GM12878 (cell line): ENCODE results near the gene TSHZ2. TPM values are rescaled to one million over a fixed set of nuclear protein-coding genes. Genes with fewer than 3 reads are reported as not detected.

Experiments used
- ATAC-seq: fragments of 200-7000 bp; cut with Tn5 transposase; 3 replicates; pipeline ENCODE4 v1.9.1; 2020; ENCODE audit warnings: mild to moderate bottlenecking, moderate library complexity
- BruUV-seq: library from RNA; stranded (reverse); fragments of 400-500 nt; replicated peaks from 2 replicates; lab custom pipeline; 2021; lab: Mats Ljungman, UMichigan
- CTCF ChIA-PET: fragments of 300-600 bp; sonication (Branson Sonifier 250); formaldehyde crosslinking; extraction: SDS; loops from one replicate; lab custom pipeline; 2021; ENCODE audit warnings: inconsistent platforms; lab: Yijun Ruan, JAX
- POLR2A ChIA-PET: fragments of 350-600 bp; formaldehyde crosslinking; extraction: SDS; loops from one replicate; lab custom pipeline; 2021; ENCODE audit warnings: inconsistent platforms; lab: Charles Lee
- RAD21 ChIA-PET: fragments of 300-600 bp; sonication (Branson Sonifier 250); formaldehyde crosslinking; loops from one replicate; lab custom pipeline; 2023; ENCODE audit warnings: antibody characterized with exemption; ENCODE audit not compliant: unreplicated experiment; lab: Charles Lee
- SMC1A ChIA-PET: fragments of 300-600 bp; sonication (Branson Sonifier 250); formaldehyde crosslinking; loops from one replicate; lab custom pipeline; 2023; ENCODE audit not compliant: unreplicated experiment, uncharacterized antibody; lab: Charles Lee
- DNase-seq: peaks from one replicate; pipeline ENCODE4 v3.0.0-alpha.2; 2011; ENCODE audit warnings: low read depth, low spot score
- FAIRE-seq: peaks from 3 replicates; lab custom pipeline; 2011; peaks lifted over from hg19 to GRCh38; lab: Jason Lieb, UNC
- H2AFZ ChIP-seq: 2 replicates; pipeline ENCODE4 v1.6.0; 2011; ENCODE audit warnings: low read depth, low read length, control low read depth; ENCODE audit not compliant: control insufficient read depth
- H3K27ac ChIP-seq: 2 replicates; pipeline ENCODE4 v1.5.1; 2011; ENCODE audit warnings: control low read depth; ENCODE audit not compliant: control insufficient read depth, insufficient read depth
- H3K27me3 ChIP-seq, 2 experiments: replicated peaks in 1 of 2; 2 replicates each; pipeline versions ENCODE4 v1.6.0 to v1.6.1; 2011; ENCODE audit warnings: low read length in 1 of 2; ENCODE audit not compliant: control insufficient read depth in 2 of 2, insufficient read depth in 2 of 2
- H3K36me3 ChIP-seq, 2 experiments: 2 replicates each; pipeline ENCODE4 v1.5.1; 2011; ENCODE audit warnings: low read length in 1 of 2; ENCODE audit not compliant: control insufficient read depth in 2 of 2, insufficient read depth in 2 of 2
- H3K4me1 ChIP-seq: 2 replicates; pipeline ENCODE4 v1.6.1; 2011; ENCODE audit warnings: mild to moderate bottlenecking, low read length, moderate library complexity, mixed read lengths; ENCODE audit not compliant: control insufficient read depth, insufficient read depth
- H3K4me2 ChIP-seq: 2 replicates; pipeline ENCODE4 v1.6.0; 2011; ENCODE audit warnings: control low read depth; ENCODE audit not compliant: control insufficient read depth, insufficient read depth
- H3K4me3 ChIP-seq: fragments of 200-600 bp; sonication (generic); 2 replicates; pipeline ENCODE4 v1.5.1; 2016
- H3K79me2 ChIP-seq: 2 replicates; pipeline ENCODE4 v1.6.0; 2011; ENCODE audit warnings: low read length; ENCODE audit not compliant: control insufficient read depth, insufficient read depth
- H3K9ac ChIP-seq: 2 replicates; pipeline ENCODE4 v1.8.0; 2011; ENCODE audit warnings: low read length, control low read depth, mixed read lengths; ENCODE audit not compliant: control insufficient read depth, insufficient read depth
- H3K9me3 ChIP-seq: replicated peaks from 3 replicates; pipeline ENCODE4 v1.5.1; 2011; ENCODE audit warnings: mild to moderate bottlenecking, low read length; ENCODE audit not compliant: control insufficient read depth, insufficient read depth
- H4K20me1 ChIP-seq: 2 replicates; pipeline ENCODE4 v1.6.0; 2011; ENCODE audit not compliant: control insufficient read depth, insufficient read depth
- ASH2L ChIP-seq: fragments of 300-600, 200-600 bp; sonication (generic); IDR thresholded peaks from 2 replicates; pipeline ENCODE4 v1.6.1; 2017; ENCODE audit warnings: low read depth, mild to moderate bottlenecking, borderline replicate concordance
- BACH1 ChIP-seq: fragments of 450-650 bp; IDR thresholded peaks from 2 replicates; pipeline ENCODE4 v1.6.1; 2017; ENCODE audit warnings: mild to moderate bottlenecking, borderline replicate concordance
- CBX3 ChIP-seq: fragments of 200-600 bp; sonication (generic); IDR thresholded peaks from 2 replicates; pipeline ENCODE4 v1.6.1; 2016; ENCODE audit warnings: low read depth, borderline replicate concordance
- CHD1 ChIP-seq: IDR thresholded peaks from 2 replicates; pipeline ENCODE4 v1.6.1; 2012; ENCODE audit warnings: low read depth, low read length, improper control_type of control experiment
- CHD2 ChIP-seq: IDR thresholded peaks from 2 replicates; pipeline ENCODE4 v1.6.1; 2011; ENCODE audit warnings: low read depth, low read length, improper control_type of control experiment, borderline replicate concordance
- DPF2 ChIP-seq: fragments of 450-650 bp; IDR thresholded peaks from 2 replicates; pipeline ENCODE4 v1.6.1; 2017; ENCODE audit warnings: mild to moderate bottlenecking
- E4F1 ChIP-seq: fragments of 450-650 bp; IDR thresholded peaks from 2 replicates; pipeline ENCODE4 v1.6.1; 2018; ENCODE audit warnings: borderline replicate concordance, mild to moderate bottlenecking; ENCODE audit not compliant: partially characterized antibody
- EZH2 ChIP-seq: IDR thresholded peaks from 2 replicates; pipeline ENCODE4 v1.6.1; 2012; ENCODE audit warnings: low read depth, mild to moderate bottlenecking, control low read depth, inconsistent platforms, low read length, borderline replicate concordance; ENCODE audit not compliant: control insufficient read depth
- FOS ChIP-seq: IDR thresholded peaks from 3 replicates; pipeline ENCODE4 v1.6.1; 2011; ENCODE audit warnings: borderline replicate concordance; ENCODE audit not compliant: insufficient read length; ENCODE audit errors: extremely low read depth
- HDGF ChIP-seq: fragments of 450-650 bp; IDR thresholded peaks from 2 replicates; pipeline ENCODE4 v1.6.1; 2016; ENCODE audit warnings: antibody characterized with exemption
- HSF1 ChIP-seq: fragments of 150-350 bp; IDR thresholded peaks from 2 replicates; pipeline ENCODE4 v1.6.1; 2014; ENCODE audit warnings: mild to moderate bottlenecking, low read depth, low read length
- MTA2 ChIP-seq: fragments of 450-650 bp; IDR thresholded peaks from 2 replicates; pipeline ENCODE4 v1.6.1; 2016; ENCODE audit warnings: low read depth, mild to moderate bottlenecking, moderate library complexity
- NR2C1 ChIP-seq: fragments of 450-650 bp; IDR thresholded peaks from 2 replicates; pipeline ENCODE4 v1.6.1; 2017; ENCODE audit warnings: antibody characterized with exemption, mild to moderate bottlenecking, moderate library complexity
- PBX3 ChIP-seq: IDR thresholded peaks from 2 replicates; pipeline ENCODE4 v1.6.1; 2011; ENCODE audit warnings: mild to moderate bottlenecking, low read depth, low read length, moderate library complexity; ENCODE audit not compliant: insufficient replicate concordance
- POU2F2 ChIP-seq: IDR thresholded peaks from 3 replicates; pipeline ENCODE4 v1.6.1; 2011; ENCODE audit warnings: low read depth, mild to moderate bottlenecking, low read length, borderline replicate concordance
- SMAD1 ChIP-seq: fragments of 450-650 bp; IDR thresholded peaks from 2 replicates; pipeline ENCODE4 v1.6.1; 2018; ENCODE audit warnings: mild to moderate bottlenecking, low read depth; ENCODE audit not compliant: partially characterized antibody
- SMC3 ChIP-seq: IDR thresholded peaks from 2 replicates; pipeline ENCODE4 v1.6.1; 2011; ENCODE audit warnings: low read length, improper control_type of control experiment, borderline replicate concordance
- SPI1 ChIP-seq: IDR thresholded peaks from 2 replicates; pipeline ENCODE4 v1.6.1; 2011; ENCODE audit warnings: low read depth, mild to moderate bottlenecking, low read length, moderate library complexity, borderline replicate concordance; ENCODE audit not compliant: insufficient read depth
- ZBED1 ChIP-seq: IDR thresholded peaks from 2 replicates; pipeline ENCODE4 v1.6.1; 2016; ENCODE audit warnings: borderline replicate concordance
- WGBS: methylation state at CpG from one replicate; pipeline ENCODE4 v1.1.6; 2016; ENCODE audit warnings: low lambda C conversion rate; ENCODE audit not compliant: insufficient replicate concordance, insufficient coverage; ENCODE audit errors: missing lambda C conversion rate; 5-methylcytosine and 5-hydroxymethylcytosine counted together
- in situ Hi-C: fragments of 300-500 bp; cut with MboI; formaldehyde crosslinking; loops from 9 replicates; pipeline ENCODE4 v1.14.3; 2018; ENCODE audit warnings: mixed read lengths
- intact Hi-C: fragments of 100-400 bp; cut with micrococcal nuclease; formaldehyde crosslinking; loops from one replicate; pipeline ENCODE4 v1.14.2; 2022; ENCODE audit not compliant: unreplicated experiment
- polyA plus RNA-seq, 11 experiments: library from polyadenylated mRNA; depleted of rRNA in 4 of 11; unstranded in 6 of 11; stranded (reverse) in 5 of 11; fragments of >200 nt; fragmentation: Nextera tagmentation in 4 of 11; fragmentation: Illumina TruSeq in 1 of 11; extraction: Ambion mirVana in 4 of 11; extraction: Trizol in 1 of 11; gene quantifications; 1 replicate in 1 of 11; 2 replicates in 10 of 11; pipeline versions ENCODE4 v1.2.1 to v1.2.3, GENCODE V29; 2011 to 2016; ENCODE audit warnings: inconsistent platforms in 2 of 11, missing spikeins in 2 of 11, low read depth in 1 of 11
- total RNA-seq, 4 experiments: library from RNA; depleted of rRNA in 3 of 4; stranded (reverse); fragments of >200 nt in 3 of 4; fragmentation: Illumina TruSeq in 1 of 4; extraction: Trizol in 1 of 4; gene quantifications; 2 replicates each; pipeline versions ENCODE4 v1.2.1 to v1.2.3, GENCODE V29; 2013 to 2021

Gene TSHZ2
- total and polyA plus RNA-seq, 10 of the 15 experiments (the other 5 are each of a cell fraction or from before 2014, with no cell fraction given), result 0.01 to 0.86 (median 0.13) TPM; not detected in 2

- TF ChIP-seq E4F1, result no peak
- TF ChIP-seq NR2C1, result no peak
- TF ChIP-seq SMAD1, result no peak
- TF ChIP-seq ZBED1, result no peak
These were observed 330.7 kb downstream of the TSHZ2 start (continued) for GRCh38 chr20:53302695-53303412.

DNA sequence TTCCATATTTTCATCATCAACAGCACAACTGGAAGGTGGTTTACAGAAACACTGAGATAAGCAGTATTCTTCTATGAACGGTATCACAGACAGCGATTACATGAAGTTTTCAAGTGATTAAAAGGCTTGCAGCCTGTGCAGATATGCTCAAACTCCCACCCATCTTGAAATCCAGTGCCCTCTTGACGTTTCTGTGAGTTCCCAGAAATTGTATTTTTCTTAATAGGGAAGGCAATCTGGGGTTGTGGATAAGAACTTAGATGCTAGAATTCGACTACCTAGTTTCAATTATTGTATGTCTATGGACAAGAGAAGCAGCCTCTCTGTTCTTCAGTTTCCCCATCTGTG, 331.2 kb downstream of the TSHZ2 start:
- Histone ChIP-seq H3K4me1 (no peaks in the 10 kb centered on the region), H2AFZ (no peak overlapping the region), H3K27me3 (peaks cover 3 to 5% of the 10 kb centered on the region in 2 experiments; a peak in 1 of 4 replicates), H3K9ac (no peak overlapping the region), H3K9me3 (no peaks in the 10 kb centered on the region), H3K4me2 (no peak overlapping the region), H3K4me3 (no peak overlapping the region), H3K27ac (no peak overlapping the region), H3K36me3 (no peaks in the 10 kb centered on the region), H3K79me2 (no peaks in the 10 kb centered on the region), H4K20me1 (no peaks in the 10 kb centered on the region)
- FAIRE-seq, result no peak
- in situ Hi-C loops, result no loop called here
- no TSS peak for BruUV-seq
- no peak for DNase-seq
- ChIA-PET POLR2A (no interaction called here), CTCF (no interaction called here), RAD21 (no interaction called here), SMC1A (no interaction called here)
- WGBS, result 45% methylated on average over 4 of the region's 4 CpGs
- ATAC-seq, result no peak
- intact Hi-C loops, result no loop called here
- TF ChIP-seq MTA2, result no peak
- no peak for TF ChIP-seq SMC3
- no peak for TF ChIP-seq DPF2
- no peak for TF ChIP-seq BACH1
- TF ChIP-seq CBX3, result no peak
- no peak for TF ChIP-seq HSF1
- no peak for TF ChIP-seq ASH2L
- TF ChIP-seq POU2F2, result no peak
- TF ChIP-seq CHD1, result no peak
- TF ChIP-seq CHD2, result no peak
- TF ChIP-seq NR2C1, result no peak
- TF ChIP-seq HDGF, result no peak
- TF ChIP-seq SPI1, result no peak
- no peak for TF ChIP-seq EZH2
- TF ChIP-seq PBX3, result no peak
- TF ChIP-seq FOS, result no peak
